ENCODE data around the gene C19orf12.
"Not testable (repeated sequence)": the region's sequence is repeated elsewhere in the genome, so short reads cannot be mapped to it uniquely, and the experiment has no call there.

C19orf12 gene

GRCh38 chr19:29709440-29709798 is 5.6 kb downstream of the C19orf12 start:
- not testable (repeated sequence) for H3K9me3 Mint-ChIP-seq, H3K4me3 Mint-ChIP-seq, H3K36me3 Mint-ChIP-seq, H3K27me3 Mint-ChIP-seq
- Mint-ChIP-seq H3K4me1 (peaks cover 79% of the 10 kb centered on the region), H3K27ac (peak overlapping the region; percentile 76)

- Mint-ChIP-seq H3K9me3 (no peaks in the 10 kb centered on the region), H3K4me1 (peaks cover 75% of the 10 kb centered on the region), H3K4me3 (peak overlapping the region; percentile 23), H3K36me3 (peaks cover 5% of the 10 kb centered on the region), H3K27ac (peak overlapping the region; percentile 76), H3K27me3 (no peaks in the 10 kb centered on the region)
These were observed 6.3 kb downstream of the C19orf12 start for GRCh38 chr19:29708554-29709439.

GRCh38 chr19:29706635-29707034 is 8.4 kb downstream of the C19orf12 start:
- no peak overlapping the region for H3K27ac Mint-ChIP-seq
- no peaks in the 10 kb centered on the region for H3K9me3 Mint-ChIP-seq
- H3K36me3 Mint-ChIP-seq, result peaks cover 4% of the 10 kb centered on the region
- H3K27me3 Mint-ChIP-seq, result no peaks in the 10 kb centered on the region
- H3K4me1 Mint-ChIP-seq, result peaks cover 55% of the 10 kb centered on the region
- no peak overlapping the region for H3K4me3 Mint-ChIP-seq

- Mint-ChIP-seq H3K27ac (peak overlapping the region; percentile 98), H3K9me3 (no peaks in the 10 kb centered on the region), H3K27me3 (no peaks in the 10 kb centered on the region), H3K36me3 (peaks cover 4% of the 10 kb centered on the region), H3K4me3 (no peak overlapping the region), H3K4me1 (peaks cover 46% of the 10 kb centered on the region)
These were observed 9.4 kb downstream of the C19orf12 start for GRCh38 chr19:29705706-29706105.

- no peaks in the 10 kb centered on the region for H3K9me3 Mint-ChIP-seq
- peaks cover 4% of the 10 kb centered on the region for H3K36me3 Mint-ChIP-seq
- peaks cover 37% of the 10 kb centered on the region for H3K4me1 Mint-ChIP-seq
- H3K27ac Mint-ChIP-seq, result peak overlapping the region; percentile 98
- no peaks in the 10 kb centered on the region for H3K27me3 Mint-ChIP-seq
- H3K4me3 Mint-ChIP-seq, result peak overlapping the region; percentile 77
These were observed 10.2 kb downstream of the C19orf12 start for GRCh38 chr19:29704562-29705558.

- Mint-ChIP-seq H3K27ac (peak overlapping the region; percentile 23), H3K4me3 (no peak overlapping the region), H3K36me3 (peaks cover 4% of the 10 kb centered on the region), H3K27me3 (no peaks in the 10 kb centered on the region), H3K9me3 (no peaks in the 10 kb centered on the region), H3K4me1 (peaks cover 24% of the 10 kb centered on the region)
These were observed 12.1 kb downstream of the C19orf12 start for GRCh38 chr19:29702963-29703320.

- Mint-ChIP-seq H3K27me3 (no peaks in the 10 kb centered on the region), H3K4me1 (peaks cover 24% of the 10 kb centered on the region), H3K36me3 (peaks cover 4% of the 10 kb centered on the region), H3K4me3 (no peak overlapping the region), H3K27ac (peak overlapping the region; percentile 17), H3K9me3 (no peaks in the 10 kb centered on the region)
These were observed 12.7 kb downstream of the C19orf12 start for GRCh38 chr19:29702161-29702962.

- H3K9me3 Mint-ChIP-seq, result no peaks in the 10 kb centered on the region
- H3K36me3 Mint-ChIP-seq, result peaks cover 4% of the 10 kb centered on the region
- H3K27me3 Mint-ChIP-seq, result no peaks in the 10 kb centered on the region
- H3K4me1 Mint-ChIP-seq, result peaks cover 14% of the 10 kb centered on the region
- H3K27ac Mint-ChIP-seq, result no peak overlapping the region
- H3K4me3 Mint-ChIP-seq, result no peak overlapping the region
These were observed 14.6 kb downstream of the C19orf12 start for GRCh38 chr19:29700498-29700897.

GRCh38 chr19:29699861-29700260 is 15.2 kb downstream of the C19orf12 start:
- Mint-ChIP-seq H3K4me3 (no peak overlapping the region), H3K27me3 (no peaks in the 10 kb centered on the region), H3K27ac (no peak overlapping the region), H3K36me3 (peaks cover 4% of the 10 kb centered on the region), H3K4me1 (peaks cover 12% of the 10 kb centered on the region), H3K9me3 (no peaks in the 10 kb centered on the region)

GRCh38 chr19:29697523-29698261 is 17.4 kb downstream of the C19orf12 start:
- Mint-ChIP-seq H3K36me3 (no peaks in the 10 kb centered on the region), H3K4me3 (no peak overlapping the region), H3K27me3 (no peaks in the 10 kb centered on the region), H3K9me3 (no peaks in the 10 kb centered on the region), H3K4me1 (peaks cover 12% of the 10 kb centered on the region), H3K27ac (peak overlapping the region; percentile 90)

- Mint-ChIP-seq H3K4me1 (peaks cover 12% of the 10 kb centered on the region), H3K36me3 (no peaks in the 10 kb centered on the region), H3K27ac (peak overlapping the region; percentile 30), H3K4me3 (no peak overlapping the region), H3K9me3 (no peaks in the 10 kb centered on the region), H3K27me3 (no peaks in the 10 kb centered on the region)
These were observed 18.6 kb downstream of the C19orf12 start for GRCh38 chr19:29696565-29696846.

- Mint-ChIP-seq H3K36me3 (no peaks in the 10 kb centered on the region), H3K4me1 (peaks cover 15% of the 10 kb centered on the region), H3K27ac (peak overlapping the region; percentile 30), H3K9me3 (no peaks in the 10 kb centered on the region), H3K4me3 (no peak overlapping the region), H3K27me3 (no peaks in the 10 kb centered on the region)
These were observed 19.1 kb downstream of the C19orf12 start for GRCh38 chr19:29695765-29696564.

GRCh38 chr19:29694669-29695627 is 20.1 kb downstream of the C19orf12 start:
- H3K27ac Mint-ChIP-seq, result peak overlapping the region; percentile 67
- no peak overlapping the region for H3K4me3 Mint-ChIP-seq
- H3K36me3 Mint-ChIP-seq, result no peaks in the 10 kb centered on the region
- no peaks in the 10 kb centered on the region for H3K27me3 Mint-ChIP-seq
- H3K4me1 Mint-ChIP-seq, result peaks cover 18% of the 10 kb centered on the region
- no peaks in the 10 kb centered on the region for H3K9me3 Mint-ChIP-seq
